NCI-H2171 (cell line): ENCODE results near the gene REV3L.
"Not testable (repeated sequence)": the region's sequence is repeated elsewhere in the genome, so short reads cannot be mapped to it uniquely, and the experiment has no call there.

ENCODE experiments used
- DNase-seq: peaks from one replicate; lab custom pipeline; 2025; lab: John Stamatoyannopoulos, UW

Gene REV3L

DNA sequence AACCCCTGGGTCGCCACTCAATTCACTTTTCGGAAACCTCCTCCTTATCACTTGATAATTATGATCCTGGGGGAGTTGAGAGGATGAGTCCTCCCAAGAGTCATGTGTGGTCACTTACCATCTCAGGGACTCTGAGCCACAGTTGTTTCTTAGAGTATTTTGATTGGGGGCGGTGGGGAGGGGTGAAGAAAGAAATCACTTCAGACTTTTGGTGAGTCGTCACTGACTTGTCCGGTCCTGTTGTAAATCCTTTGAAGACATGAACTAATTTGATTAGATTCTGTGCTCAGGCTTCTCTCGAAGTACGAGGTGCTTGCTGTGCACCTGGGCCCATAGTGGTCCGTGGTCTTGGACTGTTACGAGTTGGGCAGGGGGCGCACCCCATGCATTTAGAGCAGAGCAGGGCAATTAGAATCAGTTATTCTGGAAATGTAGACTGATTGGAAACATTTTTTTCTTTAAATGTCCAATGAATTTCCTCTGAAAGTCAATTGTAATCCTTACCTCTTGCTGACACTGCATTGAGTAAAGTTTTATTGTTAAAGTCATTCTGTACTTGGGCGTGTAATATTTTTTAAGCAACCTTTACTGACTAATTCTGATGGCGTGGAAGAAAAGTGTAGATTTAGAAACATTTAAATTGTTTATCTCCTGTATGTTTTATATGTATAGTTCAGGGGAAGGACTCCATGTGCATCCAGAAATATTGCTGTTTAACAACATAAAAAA is 222.3 kb downstream of the REV3L start:
- no peak for DNase-seq

DNA sequence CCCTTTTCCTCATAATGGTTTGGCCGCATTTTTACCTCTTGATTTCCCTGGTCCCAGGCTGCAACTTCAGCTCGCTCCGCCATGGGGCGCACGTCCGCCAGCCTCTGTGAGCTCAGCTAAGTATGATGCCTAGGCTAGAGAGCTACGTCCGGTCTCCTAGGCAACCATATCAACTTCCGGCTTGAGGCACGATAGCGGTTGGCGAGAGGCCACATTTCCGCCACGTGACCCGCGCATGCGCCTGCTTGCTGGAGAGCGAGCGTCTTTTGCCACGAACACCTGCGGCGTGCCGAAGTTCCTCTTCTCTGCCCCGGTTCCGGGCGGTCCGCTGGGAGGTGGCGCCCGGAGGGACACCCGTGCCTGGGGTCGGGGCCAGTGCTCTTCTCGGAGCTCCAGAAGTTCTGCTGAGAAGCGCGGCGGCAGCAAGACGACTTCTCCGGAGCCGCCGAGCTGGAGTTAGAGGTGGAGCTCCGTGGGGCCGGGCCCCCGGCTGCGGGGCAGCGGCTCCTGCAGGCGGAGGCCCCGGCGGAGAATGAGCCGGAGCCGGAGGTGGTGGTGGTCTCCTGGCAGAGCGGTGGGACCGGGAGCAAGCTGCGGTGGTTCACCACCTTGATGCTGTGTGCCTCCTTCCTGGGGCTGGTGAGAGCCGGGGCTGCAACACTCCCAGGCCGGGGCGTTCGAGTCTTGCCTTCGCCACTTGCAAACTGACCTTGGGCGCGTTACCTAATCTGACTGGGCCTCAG is 223.8 kb downstream of the REV3L start:
- DNase-seq: peak; percentile 99

DNA sequence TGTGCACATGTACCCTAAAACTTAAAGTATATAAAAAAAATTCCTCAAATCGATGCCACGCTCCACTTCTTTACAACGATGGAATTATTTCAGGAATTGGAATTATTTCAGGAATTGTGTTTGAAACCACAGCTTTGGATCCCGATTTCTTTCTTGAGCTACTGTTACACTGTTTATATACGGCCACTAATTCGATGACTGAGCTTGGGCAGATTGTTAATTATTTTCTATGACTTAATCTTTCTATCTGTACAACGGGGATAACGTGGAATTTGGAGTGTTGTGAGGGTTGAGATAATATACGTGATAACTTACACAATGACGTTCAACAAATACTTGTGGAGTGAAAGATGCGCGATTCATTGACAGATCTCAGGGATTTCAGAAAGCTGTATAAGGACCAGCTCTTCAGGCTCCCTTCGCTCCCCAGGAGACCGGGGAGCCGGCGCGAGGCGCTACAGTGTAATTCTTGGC is 224.4 kb downstream of the REV3L start:
- no peak for DNase-seq

DNA sequence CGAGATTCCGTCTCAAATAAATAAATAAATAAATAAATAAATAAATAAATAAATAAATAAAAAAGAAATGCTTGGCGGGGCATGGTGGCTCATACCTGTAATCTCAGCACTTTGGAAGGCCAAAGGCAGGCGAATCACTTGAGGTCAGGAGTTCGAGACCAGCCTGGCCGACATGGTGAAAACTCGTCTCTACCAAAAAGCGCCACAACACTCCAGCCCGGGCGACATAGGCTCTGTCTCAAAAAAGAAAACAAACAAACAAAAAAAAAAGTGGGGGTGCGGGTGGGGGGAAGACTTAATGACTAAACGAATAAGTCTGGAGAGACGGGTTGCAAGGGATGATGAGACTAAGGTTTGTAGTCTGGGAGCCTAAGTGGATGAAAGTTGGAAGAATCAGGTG is 225.0 kb downstream of the REV3L start:
- no peak for DNase-seq

DNA sequence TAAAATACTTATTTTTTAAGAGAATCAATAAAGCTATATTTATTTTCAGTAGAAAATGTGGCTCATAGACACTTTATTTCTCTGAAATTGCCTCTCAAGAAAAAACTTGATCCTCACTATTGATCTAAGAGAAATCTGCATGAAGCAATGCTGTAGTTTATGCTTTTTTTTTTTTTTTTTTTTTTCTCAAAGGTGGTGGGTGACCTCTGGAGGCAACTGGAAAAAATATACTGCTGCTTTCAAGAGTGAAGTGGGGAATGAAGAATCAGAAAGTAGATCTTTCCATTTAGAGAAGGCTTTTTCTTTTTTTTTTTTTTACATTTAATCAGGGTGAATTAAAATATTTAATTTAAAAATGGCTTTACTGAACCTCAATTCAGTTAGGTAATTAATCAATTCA is 226.4 kb downstream of the REV3L start:
- DNase-seq: no peak

DNA sequence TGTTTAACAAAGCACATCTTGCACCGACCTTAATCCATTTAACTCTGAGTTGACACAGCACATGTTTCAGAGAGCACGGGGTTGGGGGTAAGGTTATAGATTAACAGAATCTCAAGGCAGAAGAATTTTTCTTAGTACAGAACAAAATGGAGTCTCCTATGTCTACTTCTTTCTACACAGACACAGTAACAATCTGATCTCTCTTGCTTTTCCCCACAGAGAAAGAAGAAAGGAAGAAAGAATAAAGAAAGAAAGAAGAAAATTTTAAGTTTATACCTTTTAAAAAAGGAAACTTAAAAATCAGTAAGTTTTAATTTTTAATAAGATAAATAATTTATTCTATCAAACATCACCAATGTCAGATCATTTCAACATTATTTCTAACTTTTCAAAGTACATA is 227.2 kb downstream of the REV3L start:
- not testable (repeated sequence) for DNase-seq

DNA sequence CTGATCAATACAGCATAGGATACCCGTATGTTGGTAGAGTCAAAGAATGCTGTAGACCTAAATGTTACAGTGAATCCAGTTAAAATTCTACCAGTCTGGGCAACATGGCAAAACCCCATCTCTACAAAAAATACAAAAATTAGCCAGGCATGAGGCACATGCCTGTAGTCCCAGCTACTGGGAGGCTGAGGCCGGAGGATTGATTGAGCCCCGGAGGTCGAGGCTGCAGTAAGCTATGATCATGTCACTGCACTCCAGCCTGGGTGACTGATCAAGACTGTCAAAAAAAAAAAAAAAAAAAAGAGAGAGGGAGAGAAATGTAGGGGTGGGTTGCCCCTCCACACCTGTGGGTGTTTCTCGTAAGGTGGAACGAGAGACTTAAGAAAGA is 228.2 kb downstream of the REV3L start:
- no peak for DNase-seq

DNA sequence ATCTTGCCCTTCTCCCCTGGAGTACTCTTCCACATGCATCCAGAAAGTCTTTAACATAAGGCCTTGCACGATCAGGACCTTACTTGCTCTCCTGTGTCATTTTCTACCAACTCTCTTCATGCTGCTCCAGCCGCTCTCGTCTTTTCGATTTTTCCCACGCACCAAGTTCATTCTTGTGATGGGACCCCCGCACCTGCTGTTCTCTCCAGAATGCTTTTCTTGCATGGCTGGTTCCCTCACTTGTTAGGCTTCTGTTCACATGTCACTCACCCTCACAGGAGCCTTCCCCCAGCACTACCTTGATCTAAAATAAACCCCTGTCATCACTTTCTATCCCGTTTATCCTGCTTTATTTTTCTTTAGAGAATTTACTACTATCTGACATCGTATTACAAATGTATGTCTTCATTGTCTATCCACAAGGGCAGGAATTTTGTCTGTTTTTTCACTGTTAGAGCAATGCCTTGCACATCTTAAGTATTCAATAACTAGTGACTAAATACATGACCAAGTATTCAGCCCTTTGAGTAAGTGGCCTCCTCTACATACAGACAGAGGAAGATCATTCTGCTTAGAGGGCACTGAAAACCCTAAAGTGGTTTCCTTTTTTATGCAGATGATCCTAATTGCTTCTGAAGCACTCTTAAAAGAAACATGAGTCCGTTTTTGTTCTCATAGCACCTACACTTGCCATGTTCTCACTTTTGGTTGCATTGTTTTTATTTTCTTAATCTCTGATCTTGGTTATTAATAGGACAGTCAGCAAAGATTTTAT is 228.8 kb downstream of the REV3L start:
- DNase-seq: no peak

DNA sequence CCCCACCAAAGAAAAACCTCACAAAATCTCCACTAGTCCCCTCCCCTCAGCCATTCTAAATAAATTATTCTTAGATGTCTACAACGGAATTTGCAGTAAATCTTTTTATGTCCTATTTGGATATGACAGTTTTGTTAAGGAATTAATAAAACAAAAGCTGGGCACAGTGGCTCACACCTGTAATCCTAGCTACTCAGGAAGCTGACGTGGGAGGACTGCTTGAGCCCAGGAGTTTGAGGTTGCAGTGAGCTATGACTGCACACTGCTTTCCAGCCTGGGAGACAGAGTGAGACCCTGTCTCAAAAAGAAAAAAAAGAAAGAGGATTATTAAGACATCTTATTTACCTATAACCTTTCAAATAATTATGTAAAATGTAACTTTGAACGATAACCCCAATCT is 230.3 kb downstream of the REV3L start:
- no peak for DNase-seq

DNA sequence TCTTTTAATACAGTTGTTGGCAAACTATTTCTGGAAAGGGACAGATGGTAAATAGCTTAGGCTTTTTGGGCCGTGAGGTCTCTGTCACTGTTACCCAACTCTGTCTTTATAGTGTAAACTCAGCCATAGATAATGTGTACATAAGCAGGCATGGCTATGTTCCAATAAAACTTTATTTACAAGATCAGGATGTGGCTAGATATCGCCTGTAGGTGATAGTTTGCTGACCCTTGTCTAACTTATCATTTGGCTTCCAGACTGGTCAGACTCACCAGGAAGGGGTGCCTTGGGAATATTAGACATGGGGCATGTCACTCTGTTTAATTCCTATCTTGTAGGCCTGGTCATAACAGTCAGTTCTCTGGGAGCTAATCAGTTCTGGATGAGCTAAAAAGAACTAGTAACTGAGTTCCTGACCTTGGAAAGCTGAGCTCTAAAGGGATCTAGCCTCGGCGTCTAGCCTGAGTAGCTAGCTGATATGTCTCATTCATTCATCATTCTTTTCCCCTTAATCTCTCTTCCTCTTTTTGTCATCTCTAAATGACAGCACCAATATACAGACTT is 232.1 kb downstream of the REV3L start:
- no peak for DNase-seq
